ENCODE measurements around the gene TARBP1.
"Not testable (repeated sequence)": the region's sequence is repeated elsewhere in the genome, so short reads cannot be mapped to it uniquely, and the experiment has no call there.

TARBP1 gene

DNA sequence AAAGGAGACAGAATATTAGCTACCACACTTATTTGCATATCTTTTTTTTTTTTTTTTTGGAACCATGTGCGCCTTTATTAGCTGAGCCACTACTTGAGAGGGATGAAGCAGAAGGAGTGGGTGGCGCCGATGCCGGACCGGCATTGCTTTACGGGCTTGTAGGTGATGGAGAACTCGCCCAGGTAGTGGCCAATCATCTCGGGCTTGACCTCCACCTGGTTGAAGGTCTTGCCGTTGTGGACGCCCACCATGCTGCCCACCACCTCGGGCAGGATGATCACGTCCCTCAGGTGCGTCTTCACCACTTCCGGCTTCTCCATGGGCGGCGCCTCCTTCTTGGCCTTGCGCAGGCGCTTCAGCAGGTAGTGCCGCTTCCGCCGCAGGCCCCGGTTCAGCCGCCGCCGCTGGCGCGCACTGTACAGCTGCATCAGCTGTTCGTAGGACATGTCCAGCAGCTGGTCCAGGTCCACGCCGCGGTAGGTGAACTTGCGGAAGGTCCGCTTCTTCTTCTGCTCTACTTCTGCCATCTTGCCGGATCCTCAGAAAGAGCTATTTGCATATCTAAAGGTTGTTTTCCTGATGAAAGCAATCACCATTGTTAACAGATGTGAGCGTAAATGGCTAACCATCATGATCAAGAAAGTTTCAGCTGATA, 122.2 kb downstream of the TARBP1 start:
- H3K4me1 ChIP-seq (ENCODE audit: insufficient read depth, low read length); H3K36me3 ChIP-seq (ENCODE audit: insufficient read depth, low read length); H3K9me3 ChIP-seq (ENCODE audit: control insufficient read depth, insufficient read depth, low read length); H3K9ac ChIP-seq (ENCODE audit: low read depth, low read length): not testable (repeated sequence)

- no peaks in the 10 kb centered on the region for H3K9me3 ChIP-seq (ENCODE audit: control insufficient read depth, insufficient read depth, low read length)
- H3K36me3 ChIP-seq (ENCODE audit: insufficient read depth, low read length) = no peaks in the 10 kb centered on the region
- no peak overlapping the region for H3K9ac ChIP-seq (ENCODE audit: low read depth, low read length)
- no peaks in the 10 kb centered on the region; the same call in 1 of the 2 replicates for H3K4me1 ChIP-seq (ENCODE audit: insufficient read depth, low read length)
Measured at GRCh38 chr1:234355782-234356510, 123.0 kb downstream of the TARBP1 start.

DNA sequence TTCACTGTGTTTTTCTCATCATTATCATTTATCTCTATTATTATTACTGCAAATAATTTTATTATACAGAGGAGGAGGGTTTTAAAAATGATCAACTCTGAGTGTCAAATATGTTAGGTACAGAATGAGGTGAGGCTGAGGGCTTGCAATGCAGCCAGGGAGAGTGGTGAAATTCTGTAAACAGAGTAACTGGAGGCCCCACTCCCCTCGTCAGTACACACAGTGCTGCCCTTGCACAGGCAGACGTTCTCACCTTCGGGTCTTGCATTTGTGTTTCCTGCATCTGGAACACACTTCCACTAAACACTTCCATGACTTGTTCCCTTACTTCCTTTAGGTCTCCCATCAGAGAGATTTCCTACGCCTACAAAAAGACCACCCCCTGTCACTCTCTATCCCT, 130.0 kb downstream of the TARBP1 start:
- H3K9me3 ChIP-seq (ENCODE audit: control insufficient read depth, insufficient read depth, low read length) = peaks cover 3% of the 10 kb centered on the region; the same call in 1 of the 2 replicates
- H3K36me3 ChIP-seq (ENCODE audit: insufficient read depth, low read length) = no peaks in the 10 kb centered on the region
- no peaks in the 10 kb centered on the region for H3K4me1 ChIP-seq (ENCODE audit: insufficient read depth, low read length)
- no peak overlapping the region for H3K9ac ChIP-seq (ENCODE audit: low read depth, low read length)

- Histone ChIP-seq H3K36me3 (ENCODE audit: insufficient read depth, low read length) (no peaks in the 10 kb centered on the region), H3K4me1 (ENCODE audit: insufficient read depth, low read length) (no peaks in the 10 kb centered on the region), H3K9me3 (ENCODE audit: control insufficient read depth, insufficient read depth, low read length) (peaks cover 3% of the 10 kb centered on the region; the same call in 1 of the 2 replicates), H3K9ac (ENCODE audit: low read depth, low read length) (no peak overlapping the region)
Measured at GRCh38 chr1:234345237-234345636, 133.7 kb downstream of the TARBP1 start.

- no peaks in the 10 kb centered on the region for H3K36me3 ChIP-seq (ENCODE audit: insufficient read depth, low read length)
- no peaks in the 10 kb centered on the region; the same call in 1 of the 2 replicates for H3K9me3 ChIP-seq (ENCODE audit: control insufficient read depth, insufficient read depth, low read length)
- no peaks in the 10 kb centered on the region for H3K4me1 ChIP-seq (ENCODE audit: insufficient read depth, low read length)
- H3K9ac ChIP-seq (ENCODE audit: low read depth, low read length) = no peak overlapping the region
Measured at GRCh38 chr1:234342774-234343173, 136.2 kb downstream of the TARBP1 start.

Data from ES-I3 (cell line).